DOHH2 (cell line): ENCODE results near the gene NUMB.

Experiments used
- H3F3A ChIP-seq: fragments of 200-600 bp; sonication (generic), shearing (Covaris generic); 2 replicates; pipeline ENCODE4 v1.6.0; 2016; ENCODE audit warnings: antibody characterized with exemption, mild to moderate bottlenecking; ENCODE audit not compliant: control insufficient read depth, insufficient read depth
- H3K27ac ChIP-seq: fragments of 200-600 bp; sonication (generic); 2 replicates; pipeline ENCODE4 v1.5.1; 2014; ENCODE audit warnings: low read depth, mild to moderate bottlenecking, low read length, moderate library complexity
- H3K27me3 ChIP-seq: fragments of 200-600 bp; sonication (generic); 2 replicates; pipeline ENCODE4 v1.6.1; 2014; ENCODE audit warnings: mild to moderate bottlenecking, low read length, mixed read lengths; ENCODE audit not compliant: control insufficient read depth
- H3K36me3 ChIP-seq: fragments of 200-600 bp; sonication (generic); 2 replicates; pipeline ENCODE4 v1.6.1; 2014; ENCODE audit warnings: mild to moderate bottlenecking, low read length, moderate library complexity, mixed read lengths; ENCODE audit not compliant: control insufficient read depth
- H3K4me1 ChIP-seq: fragments of 200-600 bp; sonication (generic); 2 replicates; pipeline ENCODE4 v1.6.1; 2014; ENCODE audit warnings: mild to moderate bottlenecking, low read length, mixed read lengths; ENCODE audit not compliant: control insufficient read depth
- H3K4me2 ChIP-seq: fragments of 200-600 bp; sonication (generic); 2 replicates; pipeline ENCODE4 v1.6.0; 2014; ENCODE audit warnings: mild to moderate bottlenecking, low read length, moderate library complexity
- H3K4me3 ChIP-seq: fragments of 200-600 bp; sonication (generic); 2 replicates; pipeline ENCODE4 v1.5.1; 2014; ENCODE audit warnings: mild to moderate bottlenecking, low read length, mixed read lengths
- H3K79me2 ChIP-seq: fragments of 200-600 bp; sonication (generic); 2 replicates; pipeline ENCODE4 v1.6.1; 2014; ENCODE audit warnings: mild to moderate bottlenecking, low read length, mixed read lengths; ENCODE audit not compliant: control insufficient read depth
- H3K9me2 ChIP-seq: fragments of 200-600 bp; sonication (generic); replicated peaks from 2 replicates; pipeline ENCODE4 v1.6.1; 2014; ENCODE audit warnings: mild to moderate bottlenecking, low read length, mixed read lengths; ENCODE audit not compliant: control insufficient read depth
- H3K9me3 ChIP-seq: fragments of 200-600 bp; sonication (generic); 2 replicates; pipeline ENCODE4 v1.6.1; 2014; ENCODE audit warnings: antibody characterized with exemption, low read length, mixed read lengths; ENCODE audit not compliant: control insufficient read depth, insufficient read depth
- H4K20me1 ChIP-seq: fragments of 200-600 bp; sonication (generic); 2 replicates; pipeline ENCODE4 v1.6.0; 2014; ENCODE audit warnings: low read depth, mild to moderate bottlenecking, antibody characterized with exemption, low read length, moderate library complexity; ENCODE audit not compliant: control insufficient read depth, insufficient read depth
- CTCF ChIP-seq: fragments of 200-600 bp; sonication (generic); IDR thresholded peaks from one replicate; pipeline ENCODE4 v1.5.1; 2014; ENCODE audit warnings: antibody characterized with exemption, mild to moderate bottlenecking, low read depth, low read length; ENCODE audit not compliant: poor library complexity, severe bottlenecking
- EZH2phosphoT487 ChIP-seq: fragments of 200-600 bp; sonication (generic); IDR thresholded peaks from 2 replicates; pipeline ENCODE4 v1.6.1; 2017; ENCODE audit warnings: borderline replicate concordance, mild to moderate bottlenecking, antibody characterized with exemption, low read length, moderate library complexity, mixed read lengths

The NUMB gene

DNA sequence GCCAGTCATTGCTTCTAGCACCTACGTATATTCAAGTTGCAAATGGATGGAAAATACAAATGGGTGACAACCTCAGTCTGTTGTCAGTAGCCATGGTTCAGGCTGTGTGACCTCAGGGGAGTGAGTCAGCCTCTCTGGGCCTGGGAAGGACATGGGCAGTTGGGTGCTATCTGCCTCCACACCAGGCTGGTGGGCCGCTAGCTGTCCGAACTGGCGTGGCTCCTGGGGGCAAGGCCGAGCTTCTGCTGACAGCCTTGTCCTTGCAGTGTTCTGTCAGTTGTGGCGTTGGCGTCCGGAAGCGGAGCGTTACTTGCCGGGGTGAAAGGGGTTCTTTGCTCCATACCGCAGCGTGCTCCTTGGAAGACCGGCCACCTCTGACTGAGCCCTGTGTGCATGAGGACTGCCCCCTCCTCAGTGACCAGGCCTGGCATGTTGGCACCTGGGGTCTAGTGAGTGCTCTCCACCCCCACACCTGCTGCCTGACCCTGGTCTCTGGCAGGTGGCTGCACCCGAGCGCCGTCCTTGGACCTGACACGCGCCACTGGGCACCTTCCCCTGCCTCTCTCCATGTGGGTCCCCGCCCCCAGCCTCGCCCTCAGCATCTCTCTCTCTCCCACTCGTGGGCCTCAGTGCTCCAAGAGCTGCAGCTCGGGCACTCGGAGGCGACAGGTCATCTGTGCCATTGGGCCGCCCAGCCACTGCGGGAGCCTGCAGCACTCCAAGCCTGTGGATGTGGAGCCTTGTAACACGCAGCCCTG, 203.9 kb downstream of the NUMB start:
- no peaks in the 10 kb centered on the region for H3F3A ChIP-seq
- H3K36me3 ChIP-seq = no peaks in the 10 kb centered on the region
- H3K4me2 ChIP-seq = no peak overlapping the region
- peaks cover 11% of the 10 kb centered on the region for H3K4me1 ChIP-seq
- H4K20me1 ChIP-seq = no peaks in the 10 kb centered on the region
- H3K9me2 ChIP-seq = no peaks in the 10 kb centered on the region
- no peaks in the 10 kb centered on the region for H3K27me3 ChIP-seq
- TF ChIP-seq CTCF (no peak), EZH2phosphoT487 (no peak)
- no peaks in the 10 kb centered on the region for H3K79me2 ChIP-seq
- H3K27ac ChIP-seq = no peak overlapping the region
- no peak overlapping the region for H3K4me3 ChIP-seq
- no peaks in the 10 kb centered on the region for H3K9me3 ChIP-seq

DNA sequence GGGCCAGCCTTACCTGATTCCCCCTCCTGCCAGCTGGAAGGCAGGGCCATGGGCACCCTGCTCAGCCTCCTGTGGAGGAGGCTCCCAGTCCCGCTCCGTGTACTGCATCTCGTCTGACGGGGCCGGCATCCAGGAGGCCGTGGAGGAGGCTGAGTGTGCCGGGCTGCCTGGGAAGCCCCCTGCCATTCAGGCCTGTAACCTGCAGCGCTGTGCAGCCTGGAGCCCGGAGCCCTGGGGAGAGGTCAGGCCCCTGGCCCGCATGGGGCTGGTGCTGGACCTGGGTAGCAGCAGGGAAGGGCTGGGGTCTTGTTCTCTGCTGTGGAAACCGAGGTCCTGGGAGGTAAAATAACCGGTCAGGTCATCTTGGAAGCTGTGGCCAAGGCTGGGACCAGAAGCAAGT, 204.6 kb downstream of the NUMB start:
- no peaks in the 10 kb centered on the region for H3K27me3 ChIP-seq
- no peaks in the 10 kb centered on the region for H3K36me3 ChIP-seq
- no peak overlapping the region for H3K4me2 ChIP-seq
- no peaks in the 10 kb centered on the region for H3F3A ChIP-seq
- no peak overlapping the region for H3K27ac ChIP-seq
- TF ChIP-seq CTCF (no peak), EZH2phosphoT487 (no peak)
- no peaks in the 10 kb centered on the region for H3K79me2 ChIP-seq
- H3K4me3 ChIP-seq = no peak overlapping the region
- peaks cover 14% of the 10 kb centered on the region for H3K4me1 ChIP-seq
- no peaks in the 10 kb centered on the region for H4K20me1 ChIP-seq
- H3K9me2 ChIP-seq = no peaks in the 10 kb centered on the region
- no peaks in the 10 kb centered on the region for H3K9me3 ChIP-seq

DNA sequence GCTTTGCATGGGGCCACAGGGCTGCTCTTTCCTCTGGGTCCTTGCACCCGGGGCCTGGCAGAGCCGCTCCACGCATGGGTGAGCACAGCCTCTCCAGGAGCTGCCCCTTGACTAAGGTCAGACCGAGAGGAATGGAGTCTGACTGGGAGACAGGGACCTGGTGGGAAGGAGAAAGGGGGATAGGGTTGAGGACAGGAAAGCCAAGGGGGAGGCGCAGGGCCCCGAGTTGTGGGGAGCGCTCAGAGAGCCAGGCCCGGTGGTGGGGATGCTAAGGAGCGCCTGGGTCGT, 205.1 kb downstream of the NUMB start:
- TF ChIP-seq CTCF (no peak), EZH2phosphoT487 (no peak)

More for the DNA sequence above, 205.1 kb downstream of the NUMB start:
- Histone ChIP-seq H3F3A (no peaks in the 10 kb centered on the region), H3K27me3 (no peaks in the 10 kb centered on the region), H3K27ac (no peak overlapping the region), H3K4me3 (no peak overlapping the region), H3K9me3 (no peaks in the 10 kb centered on the region), H3K9me2 (no peaks in the 10 kb centered on the region), H3K4me2 (no peak overlapping the region), H3K4me1 (peaks cover 14% of the 10 kb centered on the region), H3K79me2 (no peaks in the 10 kb centered on the region), H3K36me3 (no peaks in the 10 kb centered on the region), H4K20me1 (no peaks in the 10 kb centered on the region)
